GM12872 (cell line): ENCODE measurements around the gene SHANK3.

Experiments
- CTCF ChIP-seq: IDR thresholded peaks from 3 replicates; pipeline ENCODE4 v1.5.1; 2011; ENCODE audit warnings: low read depth, mild to moderate bottlenecking, low read length, moderate library complexity; ENCODE audit not compliant: insufficient read depth

SHANK3 gene

GRCh38 chr22:50672471-50673230, at the start of gene SHANK3:
Gene SHANK3 (plus strand): TSS chr22:50672823.
- TF ChIP-seq CTCF, result no peak

- TF ChIP-seq CTCF, result no peak
Observed at GRCh38 chr22:50624347-50625130, 48.1 kb upstream of the SHANK3 start.

GRCh38 chr22:50625131-50625567, 47.5 kb upstream of the SHANK3 start:
- no peak for TF ChIP-seq CTCF

GRCh38 chr22:50625568-50626313, 46.9 kb upstream of the SHANK3 start:
- TF ChIP-seq CTCF, result 0 out of 3 replicates have a peak, but pooled peaks have one; percentile 4

- TF ChIP-seq CTCF, result no peak
Observed at GRCh38 chr22:50626314-50626849, 46.2 kb upstream of the SHANK3 start.

- TF ChIP-seq CTCF, result no peak
Observed at GRCh38 chr22:50626850-50627641, 45.6 kb upstream of the SHANK3 start.
